ENCODE data around the gene CLDN2.

CLDN2 gene

DNA sequence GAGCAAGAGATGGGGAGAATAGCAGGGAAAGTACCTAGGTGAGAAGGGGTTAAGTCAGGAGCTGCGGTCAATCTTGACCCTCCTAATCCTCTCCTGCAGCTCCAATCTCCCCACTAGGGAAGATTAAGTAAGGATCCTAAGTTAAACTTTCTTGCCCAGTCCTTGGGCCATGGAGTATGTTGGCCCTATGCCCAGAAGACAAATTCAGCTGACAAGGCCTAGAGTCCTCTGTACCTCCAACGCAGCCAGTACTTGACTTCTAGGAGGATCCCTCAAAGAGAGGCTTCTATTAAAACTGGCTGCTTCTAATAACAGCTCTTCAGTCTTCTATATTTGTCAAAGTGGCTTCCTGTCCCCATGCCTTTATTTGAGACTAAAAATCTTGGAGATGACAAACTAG is 1.4 kb downstream of the CLDN2 start:
- no peak for DNase-seq (ENCODE audit: low read depth)

DNA sequence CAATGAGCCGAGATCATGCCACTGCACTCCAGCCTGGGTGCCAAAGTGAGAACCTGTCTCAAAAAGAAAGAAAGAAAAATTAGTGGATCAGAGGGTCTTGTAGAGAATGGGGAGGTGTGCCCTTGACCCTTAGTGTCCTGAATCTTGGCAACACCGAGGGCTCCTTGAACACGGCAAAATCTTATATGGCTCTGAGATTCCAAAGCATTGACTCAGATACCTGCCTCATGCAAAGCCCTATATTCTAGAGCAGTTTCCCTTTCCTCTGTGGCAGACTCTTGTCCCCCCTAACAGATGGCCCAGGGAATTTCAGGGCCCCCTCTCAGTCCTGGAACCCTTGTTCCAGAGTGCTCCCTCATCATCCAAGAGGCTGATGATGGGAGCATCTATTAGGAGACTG is 6.8 kb downstream of the CLDN2 start:
- no peak for DNase-seq (ENCODE audit: low read depth)

DNA sequence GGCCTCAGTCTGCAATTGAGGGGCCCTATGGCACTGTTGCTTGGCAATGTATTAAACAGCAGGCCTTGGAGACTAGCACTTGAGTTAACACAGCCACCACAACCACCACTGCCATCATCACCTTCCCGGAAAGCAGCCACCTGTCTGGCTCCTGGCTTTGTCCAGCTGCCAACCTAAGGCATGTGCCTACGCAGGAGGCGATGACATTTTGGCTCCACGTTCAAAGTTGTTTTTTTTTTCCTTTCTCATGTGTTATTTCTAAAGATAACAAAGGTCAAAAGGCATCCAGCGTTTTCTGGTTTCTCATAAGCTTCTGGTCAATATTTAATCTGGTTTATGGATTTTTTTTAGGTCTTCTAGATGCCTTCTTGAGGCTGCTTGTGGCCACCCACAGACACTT is 7.5 kb downstream of the CLDN2 start:
- DNase-seq (ENCODE audit: low read depth): no peak

DNA sequence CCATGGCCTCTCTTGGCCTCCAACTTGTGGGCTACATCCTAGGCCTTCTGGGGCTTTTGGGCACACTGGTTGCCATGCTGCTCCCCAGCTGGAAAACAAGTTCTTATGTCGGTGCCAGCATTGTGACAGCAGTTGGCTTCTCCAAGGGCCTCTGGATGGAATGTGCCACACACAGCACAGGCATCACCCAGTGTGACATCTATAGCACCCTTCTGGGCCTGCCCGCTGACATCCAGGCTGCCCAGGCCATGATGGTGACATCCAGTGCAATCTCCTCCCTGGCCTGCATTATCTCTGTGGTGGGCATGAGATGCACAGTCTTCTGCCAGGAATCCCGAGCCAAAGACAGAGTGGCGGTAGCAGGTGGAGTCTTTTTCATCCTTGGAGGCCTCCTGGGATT is 8.0 kb downstream of the CLDN2 start:
- no peak for DNase-seq (ENCODE audit: low read depth)

DNA sequence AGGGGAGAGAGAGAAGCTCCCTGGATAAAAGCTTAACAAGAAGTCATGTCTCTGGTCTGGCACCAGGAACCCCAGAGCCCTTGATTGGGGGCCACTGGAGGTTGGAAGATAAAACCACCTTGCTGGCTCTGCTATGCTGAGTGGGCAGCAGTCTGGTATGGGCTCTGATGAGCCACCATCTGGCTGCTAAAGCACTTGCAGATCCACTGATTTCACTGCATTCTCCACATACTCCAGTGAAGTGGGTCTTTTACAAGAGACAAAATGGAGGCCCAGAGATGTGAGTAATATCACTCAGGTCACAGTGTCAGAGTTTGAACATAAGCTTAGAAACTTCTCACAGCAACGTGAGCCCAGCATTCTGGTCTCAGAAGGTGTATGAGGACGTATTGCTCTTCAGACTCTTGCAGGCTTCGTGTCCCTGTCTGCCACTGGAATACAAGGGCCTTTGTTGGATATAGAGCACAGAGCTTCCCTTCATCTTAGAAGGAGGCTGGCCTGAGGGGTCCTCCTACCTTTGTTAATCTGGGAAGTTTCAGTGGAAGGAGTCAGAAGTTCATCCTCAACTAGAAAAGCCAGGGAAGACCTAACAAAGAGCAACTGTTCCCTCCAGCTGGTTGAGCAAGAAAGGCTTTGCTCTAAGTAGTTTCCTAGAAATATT is 11.8 kb downstream of the CLDN2 start:
- DNase-seq (ENCODE audit: low read depth): no peak

DNA sequence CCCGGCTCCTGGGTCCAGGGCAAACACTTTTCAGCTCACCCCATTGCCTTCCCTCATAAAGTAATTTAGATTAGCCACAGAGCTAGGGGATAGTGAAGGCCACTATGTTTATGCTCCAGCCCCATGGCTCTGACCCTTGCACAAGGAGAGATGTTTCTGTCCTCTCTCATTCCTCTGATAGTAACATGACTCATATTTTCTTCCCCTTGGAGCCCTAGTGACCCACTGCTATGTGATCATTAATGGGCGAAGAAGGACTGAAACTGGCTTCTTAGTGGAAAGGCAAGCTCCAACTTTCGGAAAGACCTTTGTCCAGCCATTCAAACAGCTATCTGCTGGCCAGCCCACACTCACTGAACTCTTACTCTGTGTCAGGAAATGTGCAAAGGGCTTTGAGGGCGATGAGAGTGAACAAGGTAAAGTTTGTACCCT is 12.3 kb downstream of the CLDN2 start:
- no peak for DNase-seq (ENCODE audit: low read depth)

DNA sequence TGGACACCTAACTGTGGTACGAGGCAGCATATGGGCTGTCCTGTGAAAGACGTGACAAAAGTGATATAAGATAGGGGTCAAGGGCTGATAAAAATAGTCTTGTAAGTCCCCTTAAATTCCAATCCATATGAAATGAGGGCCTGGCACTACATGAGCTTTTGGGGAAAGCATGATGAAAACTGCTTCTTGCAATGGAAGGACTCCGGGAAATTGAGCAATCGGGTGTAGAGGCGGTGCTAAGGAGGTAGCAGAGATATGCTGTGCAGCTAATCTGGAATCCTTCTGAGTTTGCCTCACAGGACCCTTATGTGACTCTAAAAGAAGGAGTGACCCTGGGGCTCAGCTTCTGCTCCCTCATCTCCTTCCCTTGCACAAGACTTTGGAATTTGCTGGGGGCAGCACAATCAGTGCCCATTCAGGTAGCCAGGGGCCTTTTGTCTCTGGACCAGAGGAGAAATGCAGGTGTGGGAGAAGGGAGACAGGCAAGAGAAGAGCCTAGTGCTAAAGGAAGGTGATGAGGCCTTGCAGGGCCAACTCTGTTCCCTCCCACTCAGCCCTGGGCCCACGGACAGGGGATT is 12.8 kb downstream of the CLDN2 start:
- DNase-seq (ENCODE audit: low read depth): no peak

GRCh38 chrX:106933538-106933961 is 13.3 kb downstream of the CLDN2 start:
- no peak for DNase-seq (ENCODE audit: low read depth)

GRCh38 chrX:106935175-106935574 is 15.0 kb downstream of the CLDN2 start:
- no peak for DNase-seq (ENCODE audit: low read depth)

- no peak for DNase-seq (ENCODE audit: low read depth)
Measured at GRCh38 chrX:106936246-106936645, 16.0 kb downstream of the CLDN2 start.

GRCh38 chrX:106939566-106939965 is 19.4 kb downstream of the CLDN2 start:
- no peak for DNase-seq (ENCODE audit: low read depth)

- DNase-seq (ENCODE audit: low read depth): no peak
Measured at GRCh38 chrX:106940068-106940467, 19.9 kb downstream of the CLDN2 start.

DNA sequence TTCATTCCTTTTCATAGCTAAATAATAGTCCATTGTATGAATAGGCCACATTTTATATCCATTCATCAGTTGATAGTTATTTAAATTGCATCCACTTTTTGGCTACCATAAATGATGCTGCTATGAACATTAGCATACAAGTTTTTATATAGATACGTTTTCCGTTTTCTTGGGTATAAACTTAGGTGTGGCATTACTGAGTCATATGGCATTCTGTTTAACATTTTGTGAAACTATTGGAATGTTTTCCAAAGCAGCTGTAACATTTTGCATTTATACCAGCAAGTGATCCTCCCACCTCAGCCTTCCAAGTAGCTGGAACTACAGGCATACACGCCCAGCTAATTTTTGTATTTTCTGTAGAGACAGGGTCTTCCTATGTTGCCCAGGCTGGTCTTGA is 26.3 kb downstream of the CLDN2 start:
- DNase-seq (ENCODE audit: low read depth): no peak

DNA sequence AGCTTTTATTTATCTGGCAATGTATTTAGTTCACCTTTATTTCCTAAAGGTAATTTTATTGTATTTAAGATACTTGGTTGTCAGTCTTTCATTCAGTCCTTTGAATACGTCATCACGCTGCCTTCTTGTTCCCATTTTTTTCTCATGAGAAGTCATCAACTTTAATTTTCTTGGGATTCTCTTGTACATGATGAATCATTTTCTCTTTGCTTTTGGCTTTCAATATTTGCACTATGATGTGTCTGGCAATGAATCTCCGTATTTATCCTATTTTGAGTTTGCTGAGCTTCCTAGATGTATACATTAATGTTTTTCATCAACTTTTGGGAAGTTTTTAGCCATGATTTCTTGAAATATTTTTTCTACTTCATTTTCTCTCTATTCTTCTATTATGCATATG is 28.4 kb downstream of the CLDN2 start:
- DNase-seq (ENCODE audit: low read depth): no peak

DNA sequence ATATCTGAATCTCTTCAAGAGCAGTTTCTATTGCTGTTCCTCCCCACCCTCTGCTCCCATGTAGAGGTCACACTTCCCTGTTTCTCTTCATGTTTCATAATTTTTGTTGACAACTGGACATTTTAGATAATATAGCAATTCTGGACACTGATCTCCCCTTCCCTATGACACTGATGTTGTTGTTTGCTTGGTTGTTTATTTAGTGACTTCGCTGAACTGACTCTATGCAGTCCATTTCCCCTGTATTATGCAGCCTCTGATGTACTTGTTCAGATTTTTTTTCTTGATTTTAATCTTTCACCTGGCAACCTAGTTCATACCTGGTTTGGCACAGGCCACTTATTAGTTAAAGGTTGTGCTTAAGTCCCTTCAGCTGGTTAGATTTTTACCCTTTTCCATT is 29.2 kb downstream of the CLDN2 start:
- no peak for DNase-seq (ENCODE audit: low read depth)

- no peak for DNase-seq (ENCODE audit: low read depth)
Measured at GRCh38 chrX:106950381-106950780, 30.2 kb downstream of the CLDN2 start.

- DNase-seq (ENCODE audit: low read depth): no peak
Measured at GRCh38 chrX:106951230-106951629, 31.0 kb downstream of the CLDN2 start.

DNA sequence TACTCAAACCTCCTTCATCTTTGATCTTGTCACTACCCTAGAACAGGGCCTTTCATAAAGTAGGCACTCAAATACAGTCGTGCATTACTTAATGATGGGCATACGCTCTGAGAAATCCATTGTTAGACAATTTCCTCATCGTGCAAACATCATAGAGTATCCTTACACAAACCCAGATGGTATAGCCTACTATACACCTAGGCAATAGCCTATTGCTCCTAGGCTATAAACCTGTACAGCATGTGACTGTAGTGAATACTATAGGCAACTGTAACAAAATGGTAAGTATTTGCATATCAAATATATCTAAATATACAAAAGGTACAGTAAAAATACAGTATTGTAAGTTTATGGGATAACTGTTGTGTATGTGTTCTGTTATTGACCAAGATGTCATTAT is 31.9 kb downstream of the CLDN2 start:
- DNase-seq (ENCODE audit: low read depth): no peak

DNA sequence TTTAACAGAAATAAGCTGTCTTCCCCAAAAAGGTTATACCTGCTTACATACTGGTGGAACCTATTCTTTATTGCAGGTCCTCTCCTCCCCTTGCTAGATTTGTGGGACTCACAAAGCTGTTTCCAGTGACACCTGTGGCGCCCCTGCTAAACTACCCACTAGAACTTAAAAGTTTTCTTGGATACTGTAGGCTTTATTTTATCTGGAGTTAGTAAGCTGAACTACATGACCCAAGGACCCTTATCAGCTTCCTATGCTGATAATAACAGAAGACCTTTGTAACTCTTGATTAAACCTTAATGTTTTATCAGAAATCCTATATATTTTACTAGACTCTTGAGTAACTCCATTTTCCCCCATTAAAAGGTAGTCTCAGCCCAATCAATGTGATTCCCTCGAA is 32.3 kb downstream of the CLDN2 start:
- DNase-seq (ENCODE audit: low read depth): no peak

- DNase-seq (ENCODE audit: low read depth): no peak
Measured at GRCh38 chrX:106952988-106953387, 32.8 kb downstream of the CLDN2 start.

GRCh38 chrX:106954041-106954440 is 33.8 kb downstream of the CLDN2 start:
- DNase-seq (ENCODE audit: low read depth): no peak

GRCh38 chrX:106955004-106955772 is 35.0 kb downstream of the CLDN2 start:
- DNase-seq (ENCODE audit: low read depth): no peak

DNA sequence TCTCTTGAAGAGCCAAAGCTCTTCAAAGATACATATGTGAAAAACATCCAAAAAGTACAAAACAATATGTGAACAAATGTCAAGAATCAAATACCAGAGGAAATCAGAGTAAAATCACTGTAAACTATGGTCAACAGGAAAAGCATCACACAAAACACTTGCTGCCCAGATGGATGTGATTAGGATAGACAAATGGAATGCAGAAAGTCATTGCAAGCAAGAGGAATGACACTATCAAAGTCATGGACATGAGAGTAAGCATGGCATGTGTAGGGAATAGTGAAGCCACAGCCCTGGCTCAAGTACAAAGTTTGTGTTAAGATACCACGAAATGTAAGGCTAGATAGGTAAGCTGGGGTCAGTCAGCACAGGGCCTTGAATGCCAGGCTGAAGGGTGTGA is 37.7 kb downstream of the CLDN2 start:
- no peak for DNase-seq (ENCODE audit: low read depth)

- DNase-seq (ENCODE audit: low read depth): no peak
Measured at GRCh38 chrX:106959901-106960300, 39.7 kb downstream of the CLDN2 start.

All from T-helper 22 cell (primary cell).